Muscle layer of duodenum (tissue), 2 donors: ENCODE data around the gene RCOR2.
"Not testable (repeated sequence)": the region's sequence is repeated elsewhere in the genome, so short reads cannot be mapped to it uniquely, and the experiment has no call there.

Experiments
- H3K27ac ChIP-seq: one replicate; pipeline ENCODE4 v1.7.0; 2013; ENCODE audit warnings: mild to moderate bottlenecking, low read length
- H3K27me3 ChIP-seq: one replicate; pipeline ENCODE4 v1.7.0; 2013; ENCODE audit warnings: low read depth, mild to moderate bottlenecking, control low read depth, low read length
- H3K36me3 ChIP-seq, 2 donors: one replicate each; pipeline ENCODE4 v1.7.0; 2013; ENCODE audit warnings: low read length in 2 of 2, control low read depth in 1 of 2, mild to moderate bottlenecking in 1 of 2; ENCODE audit not compliant: insufficient read depth in 2 of 2, control insufficient read depth in 1 of 2
- H3K4me1 ChIP-seq, 2 donors: one replicate each; pipeline ENCODE4 v1.7.0; 2013; ENCODE audit warnings: low read length in 2 of 2, mild to moderate bottlenecking in 2 of 2, control low read depth in 1 of 2, moderate library complexity in 1 of 2; ENCODE audit not compliant: insufficient read depth in 2 of 2, control insufficient read depth in 1 of 2
- H3K4me3 ChIP-seq, 2 donors: one replicate each; pipeline ENCODE4 v1.7.0; 2013; ENCODE audit warnings: low read length in 2 of 2, low read depth in 1 of 2, mild to moderate bottlenecking in 1 of 2
- H3K9me3 ChIP-seq, 2 donors: one replicate each; pipeline ENCODE4 v1.7.0; 2013; ENCODE audit warnings: low read length in 2 of 2, control low read depth in 1 of 2, mild to moderate bottlenecking in 1 of 2; ENCODE audit not compliant: control insufficient read depth in 1 of 2
- donor health status: healthy.

The RCOR2 gene

GRCh38 chr11:63916837-63917691 lies at the start of gene RCOR2:
Gene RCOR2, minus strand, starts transcription at chr11:63917164. Its CDS starts 708 bp downstream, at chr11:63916456.
- H3K9me3 ChIP-seq = no peaks in the 10 kb centered on the region
- no peaks in the 10 kb centered on the region for H3K36me3 ChIP-seq
- H3K27me3 ChIP-seq = no peaks in the 10 kb centered on the region
- H3K27ac ChIP-seq = no peak within 1 kb of the TSS
- H3K4me1 ChIP-seq = peaks cover 0 to 53% of the 10 kb centered on the region in 2 donors
- H3K4me3 ChIP-seq = peak within 1 kb of the TSS; percentile 42 to 67

GRCh38 chr11:63966444-63966843 lies 49.5 kb upstream of the RCOR2 start:
- Histone ChIP-seq H3K27ac (no peak overlapping the region), H3K9me3 (no peaks in the 10 kb centered on the region), H3K36me3 (no peaks in the 10 kb centered on the region), H3K4me3 (no peak overlapping the region), H3K4me1 (peaks cover 0 to 10% of the 10 kb centered on the region in 2 donors), H3K27me3 (no peaks in the 10 kb centered on the region)

GRCh38 chr11:63963895-63964294 lies 46.9 kb upstream of the RCOR2 start:
- not testable (repeated sequence) for H3K27ac ChIP-seq, H3K27me3 ChIP-seq, H3K36me3 ChIP-seq, H3K4me3 ChIP-seq, H3K9me3 ChIP-seq
- H3K4me1 ChIP-seq = peaks cover 0 to 11% of the 10 kb centered on the region in 2 donors

- peaks cover 0 to 11% of the 10 kb centered on the region in 2 donors for H3K4me1 ChIP-seq
- H3K27me3 ChIP-seq = no peaks in the 10 kb centered on the region
- no peak overlapping the region for H3K27ac ChIP-seq
- no peaks in the 10 kb centered on the region for H3K9me3 ChIP-seq
- no peak overlapping the region for H3K4me3 ChIP-seq
- no peaks in the 10 kb centered on the region for H3K36me3 ChIP-seq
Observed at GRCh38 chr11:63961608-63962412, 44.8 kb upstream of the RCOR2 start.

- H3K9me3 ChIP-seq = no peaks in the 10 kb centered on the region
- H3K4me1 ChIP-seq = peaks cover 0 to 11% of the 10 kb centered on the region in 2 donors
- H3K27me3 ChIP-seq = no peaks in the 10 kb centered on the region
- H3K36me3 ChIP-seq = peaks cover 33% of the 10 kb centered on the region in 2 donors
- no peak overlapping the region for H3K4me3 ChIP-seq
- no peak overlapping the region for H3K27ac ChIP-seq
Observed at GRCh38 chr11:63958008-63958407, 41.0 kb upstream of the RCOR2 start.

DNA sequence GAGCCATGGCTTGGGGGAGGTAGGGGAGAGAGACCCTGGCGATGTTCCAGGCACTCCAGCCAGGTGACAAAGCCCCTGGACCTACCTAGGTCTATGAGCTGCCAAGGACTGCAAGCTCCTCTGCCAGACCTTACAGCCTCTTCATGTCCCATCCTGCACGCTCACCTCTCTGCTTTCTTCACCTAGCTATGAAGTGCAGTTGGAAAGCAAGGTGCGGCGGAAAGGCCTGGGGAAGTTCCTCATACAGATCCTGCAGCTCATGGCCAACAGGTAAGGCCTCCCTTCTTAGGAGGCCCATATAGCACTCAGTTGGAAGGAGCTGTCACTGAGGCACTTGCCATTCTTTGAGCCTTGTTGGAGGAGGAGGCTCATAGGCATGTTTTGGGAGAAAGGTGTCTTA lies 35.6 kb upstream of the RCOR2 start:
- no peaks in the 10 kb centered on the region for H3K4me1 ChIP-seq
- no peak overlapping the region for H3K4me3 ChIP-seq
- no peaks in the 10 kb centered on the region for H3K27me3 ChIP-seq
- no peaks in the 10 kb centered on the region for H3K9me3 ChIP-seq
- H3K27ac ChIP-seq = no peak overlapping the region
- peaks cover 33 to 42% of the 10 kb centered on the region in 2 donors for H3K36me3 ChIP-seq

DNA sequence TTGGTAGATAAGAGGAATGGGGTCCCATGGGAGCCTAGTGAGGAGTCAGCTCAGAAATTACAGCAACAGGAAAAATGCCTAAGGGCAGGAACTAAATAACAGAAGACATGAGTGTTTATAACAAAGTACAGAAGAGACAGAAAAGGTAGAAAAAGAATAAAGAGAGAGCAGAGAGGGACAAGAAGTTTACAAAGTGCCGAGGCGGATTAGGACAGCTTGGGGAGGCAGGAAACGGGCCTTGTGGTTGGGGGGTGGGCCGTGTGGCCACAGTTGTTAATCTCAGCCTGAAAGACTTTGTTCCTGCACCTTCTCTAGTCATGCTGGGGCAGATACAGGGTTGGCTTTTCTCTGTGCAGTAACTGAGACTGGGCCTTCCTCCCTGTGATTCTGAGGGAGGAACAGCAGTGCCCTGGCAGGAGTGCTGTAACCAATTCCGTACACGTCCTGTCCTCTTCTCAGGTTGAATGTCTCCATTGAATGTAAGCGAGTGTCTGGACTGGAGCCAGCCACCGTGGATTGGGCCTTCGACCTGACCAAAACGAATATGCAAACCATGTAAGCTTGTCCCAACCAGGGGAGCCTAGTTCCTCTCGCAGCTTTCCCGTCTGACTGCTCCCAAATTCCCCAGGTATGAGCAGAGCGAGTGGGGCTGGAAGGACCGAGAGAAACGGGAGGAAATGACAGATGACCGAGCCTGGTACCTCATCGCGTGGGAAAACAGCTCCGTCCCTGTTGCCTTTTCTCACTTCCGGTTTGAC lies 35.0 kb upstream of the RCOR2 start:
- Histone ChIP-seq H3K9me3 (no peaks in the 10 kb centered on the region), H3K27me3 (no peaks in the 10 kb centered on the region), H3K27ac (no peak overlapping the region), H3K36me3 (peaks cover 33 to 43% of the 10 kb centered on the region in 2 donors), H3K4me1 (no peaks in the 10 kb centered on the region), H3K4me3 (no peak overlapping the region)

DNA sequence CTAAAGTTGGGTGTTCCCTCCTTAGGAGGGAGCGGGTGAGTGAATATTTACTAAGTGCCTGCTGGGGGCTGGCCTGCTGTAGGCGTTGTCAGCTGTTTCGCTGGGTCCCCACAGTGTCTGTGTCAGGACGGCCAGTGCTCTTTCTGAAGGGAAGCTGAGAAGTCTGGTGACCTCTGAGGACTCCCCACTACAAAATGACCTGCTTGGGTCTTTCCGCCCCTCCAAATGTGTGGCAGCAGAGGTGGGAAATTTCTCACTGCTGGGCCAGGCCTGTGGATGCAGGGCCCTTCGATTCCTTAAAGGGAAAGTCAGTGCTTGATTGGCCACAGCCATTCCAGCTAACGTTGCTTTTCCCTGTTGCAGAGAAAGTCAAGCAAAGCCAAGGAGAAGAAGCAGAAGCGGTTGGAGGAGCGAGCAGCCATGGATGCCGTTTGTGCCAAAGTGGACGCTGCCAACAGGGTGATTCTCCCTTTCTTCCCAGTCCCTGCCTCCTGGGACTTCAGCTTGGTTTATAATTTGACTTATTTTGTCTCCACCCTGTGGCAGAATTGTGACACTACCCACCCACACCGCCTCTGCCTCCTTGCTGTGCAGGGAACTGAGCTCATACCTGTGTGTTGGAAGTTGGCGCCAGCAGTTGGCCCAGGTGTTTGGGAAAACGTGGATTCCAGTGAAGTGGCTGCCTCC lies 28.7 kb upstream of the RCOR2 start:
- peak overlapping the region; percentile 33 to 40 for H3K4me3 ChIP-seq
- H3K9me3 ChIP-seq = no peaks in the 10 kb centered on the region
- peaks cover 4 to 10% of the 10 kb centered on the region in 2 donors for H3K36me3 ChIP-seq
- H3K27ac ChIP-seq = peak overlapping the region; percentile 19
- no peaks in the 10 kb centered on the region for H3K27me3 ChIP-seq
- peaks cover 10 to 12% of the 10 kb centered on the region in 2 donors for H3K4me1 ChIP-seq

- Histone ChIP-seq H3K27me3 (no peaks in the 10 kb centered on the region), H3K9me3 (no peaks in the 10 kb centered on the region), H3K27ac (peak overlapping the region; percentile 19), H3K36me3 (peaks cover 4 to 10% of the 10 kb centered on the region in 2 donors), H3K4me1 (peaks cover 12 to 13% of the 10 kb centered on the region in 2 donors), H3K4me3 (no peak overlapping the region)
Observed at GRCh38 chr11:63944987-63945386, 28.0 kb upstream of the RCOR2 start.

DNA sequence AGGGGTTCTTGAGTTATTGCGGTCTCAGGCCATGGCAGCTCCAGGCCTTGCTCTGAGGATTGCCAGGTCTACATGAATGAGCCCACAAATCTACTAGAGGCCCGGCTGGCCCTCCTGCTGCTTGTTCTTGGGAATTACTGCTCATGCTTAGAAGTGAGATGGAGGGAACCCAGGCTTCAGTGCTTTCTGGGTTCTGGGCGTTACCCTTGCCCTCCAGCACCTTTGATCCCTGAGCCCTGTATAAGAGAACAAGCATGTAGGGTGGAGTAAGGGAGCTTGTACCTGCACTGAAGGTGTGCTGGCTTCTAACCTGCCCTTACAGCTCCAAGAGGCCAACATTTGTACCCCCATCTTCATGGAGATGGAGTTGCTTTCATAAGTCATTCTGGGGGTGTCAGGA lies 25.8 kb upstream of the RCOR2 start:
- no peak overlapping the region for H3K27ac ChIP-seq

More for the DNA sequence above, 25.8 kb upstream of the RCOR2 start:
- H3K9me3 ChIP-seq = no peaks in the 10 kb centered on the region
- H3K27me3 ChIP-seq = no peaks in the 10 kb centered on the region
- peaks cover 14 to 24% of the 10 kb centered on the region in 2 donors for H3K4me1 ChIP-seq
- H3K36me3 ChIP-seq = peaks cover 4 to 10% of the 10 kb centered on the region in 2 donors
- no peak overlapping the region for H3K4me3 ChIP-seq
